AG09319 (cell line): Measurements from ENCODE around the gene NECAB2.

Experiments
- DNase-seq: peaks from one replicate; pipeline ENCODE4 v3.0.0-alpha.2; 2010; ENCODE audit warnings: low read depth; ENCODE audit errors: extremely low read depth
- TF ChIP-seq, protein P1 (sequence below): IDR thresholded peaks from 2 replicates; pipeline ENCODE4 v1.5.1; 2011; ENCODE audit warnings: low read depth, mild to moderate bottlenecking, inconsistent platforms, low read length, moderate library complexity

The NECAB2 gene

DNA sequence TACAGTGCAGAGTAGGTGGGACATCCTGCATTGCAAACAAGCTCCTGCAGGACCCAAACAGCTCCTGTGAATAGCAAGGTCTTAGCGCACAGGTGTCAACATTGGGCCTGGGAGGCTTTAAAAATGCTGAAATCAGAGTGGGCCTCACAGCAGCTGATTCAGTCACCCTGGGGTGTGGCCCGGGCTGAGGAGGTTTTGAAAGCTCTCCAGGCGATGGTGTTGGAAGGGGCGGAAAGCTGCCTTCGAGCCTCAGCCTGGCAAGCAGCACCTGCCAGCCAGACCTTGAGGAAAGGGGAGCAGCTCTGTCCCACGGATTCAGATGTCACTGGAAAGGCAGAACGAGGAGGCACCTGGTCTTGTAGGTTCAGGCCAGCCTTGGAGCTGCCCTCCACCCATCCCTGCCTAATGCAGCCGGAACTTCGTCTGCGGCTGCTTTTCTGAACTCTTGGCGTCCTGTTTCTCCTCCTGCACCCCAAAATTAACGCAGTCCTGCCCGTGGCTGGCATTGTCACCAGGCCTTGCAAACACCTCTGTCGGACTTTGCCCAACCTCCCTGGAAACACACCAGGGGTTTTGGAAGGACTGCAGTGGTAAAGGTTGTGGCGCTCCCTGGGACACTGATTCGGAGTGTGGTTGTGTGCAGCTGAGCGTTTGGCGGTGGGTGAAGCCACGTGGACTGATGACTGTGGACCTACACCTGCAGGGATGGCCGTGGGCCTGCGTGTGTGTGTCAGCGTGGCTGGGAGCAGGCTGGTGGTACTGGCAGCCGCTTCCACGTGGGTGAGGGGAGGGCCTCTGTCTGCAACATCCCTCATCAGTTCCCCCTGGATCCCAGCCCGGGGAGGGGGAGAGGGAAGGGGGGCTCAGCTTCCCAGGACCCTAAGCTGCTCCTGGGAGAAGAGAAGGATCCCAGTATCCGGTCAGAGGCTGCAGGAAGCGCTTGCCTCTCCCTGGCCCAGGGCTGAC lies 3.4 kb downstream of the NECAB2 start:
- no peak for DNase-seq
- TF ChIP-seq, protein P1, sequence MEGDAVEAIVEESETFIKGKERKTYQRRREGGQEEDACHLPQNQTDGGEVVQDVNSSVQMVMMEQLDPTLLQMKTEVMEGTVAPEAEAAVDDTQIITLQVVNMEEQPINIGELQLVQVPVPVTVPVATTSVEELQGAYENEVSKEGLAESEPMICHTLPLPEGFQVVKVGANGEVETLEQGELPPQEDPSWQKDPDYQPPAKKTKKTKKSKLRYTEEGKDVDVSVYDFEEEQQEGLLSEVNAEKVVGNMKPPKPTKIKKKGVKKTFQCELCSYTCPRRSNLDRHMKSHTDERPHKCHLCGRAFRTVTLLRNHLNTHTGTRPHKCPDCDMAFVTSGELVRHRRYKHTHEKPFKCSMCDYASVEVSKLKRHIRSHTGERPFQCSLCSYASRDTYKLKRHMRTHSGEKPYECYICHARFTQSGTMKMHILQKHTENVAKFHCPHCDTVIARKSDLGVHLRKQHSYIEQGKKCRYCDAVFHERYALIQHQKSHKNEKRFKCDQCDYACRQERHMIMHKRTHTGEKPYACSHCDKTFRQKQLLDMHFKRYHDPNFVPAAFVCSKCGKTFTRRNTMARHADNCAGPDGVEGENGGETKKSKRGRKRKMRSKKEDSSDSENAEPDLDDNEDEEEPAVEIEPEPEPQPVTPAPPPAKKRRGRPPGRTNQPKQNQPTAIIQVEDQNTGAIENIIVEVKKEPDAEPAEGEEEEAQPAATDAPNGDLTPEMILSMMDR = no peak

DNA sequence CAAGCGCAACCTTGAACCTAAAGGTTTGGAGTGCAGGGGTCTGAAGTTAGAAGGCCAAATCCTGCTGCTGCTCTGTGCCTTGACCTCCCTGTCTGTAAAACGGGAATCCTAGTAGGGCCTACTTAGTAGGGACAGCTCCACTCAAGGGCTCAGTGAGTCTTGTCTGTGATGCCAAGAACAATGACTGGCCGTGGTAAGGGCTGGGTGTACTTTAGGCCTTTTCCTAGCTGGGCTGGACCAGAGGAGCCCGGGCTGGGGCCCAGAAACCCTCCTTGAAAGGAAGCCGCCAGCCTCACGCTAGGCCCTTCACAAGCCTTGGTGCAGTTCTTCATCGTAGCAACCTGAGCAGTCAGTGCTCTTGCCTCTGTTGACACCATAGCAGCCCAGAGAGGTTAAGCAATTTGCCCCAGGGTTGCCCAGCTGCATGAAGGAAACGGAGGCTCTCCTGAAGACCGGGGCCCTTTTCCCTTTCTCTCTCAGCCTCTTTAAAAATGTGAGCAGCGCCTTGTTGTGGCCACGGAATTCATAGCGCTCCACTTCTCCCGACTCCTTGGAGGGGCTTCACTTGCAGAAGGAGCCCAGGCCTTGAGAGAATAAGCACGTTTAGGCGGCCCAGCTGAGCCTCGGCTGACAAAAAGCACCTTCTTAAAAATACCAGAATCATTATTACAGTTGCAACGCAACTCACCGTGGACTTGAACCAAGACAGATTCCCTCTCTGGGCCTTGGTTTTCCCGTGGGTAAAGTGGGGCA lies 4.4 kb downstream of the NECAB2 start:
- no peak for DNase-seq
- TF ChIP-seq, protein P1 = no peak

DNA sequence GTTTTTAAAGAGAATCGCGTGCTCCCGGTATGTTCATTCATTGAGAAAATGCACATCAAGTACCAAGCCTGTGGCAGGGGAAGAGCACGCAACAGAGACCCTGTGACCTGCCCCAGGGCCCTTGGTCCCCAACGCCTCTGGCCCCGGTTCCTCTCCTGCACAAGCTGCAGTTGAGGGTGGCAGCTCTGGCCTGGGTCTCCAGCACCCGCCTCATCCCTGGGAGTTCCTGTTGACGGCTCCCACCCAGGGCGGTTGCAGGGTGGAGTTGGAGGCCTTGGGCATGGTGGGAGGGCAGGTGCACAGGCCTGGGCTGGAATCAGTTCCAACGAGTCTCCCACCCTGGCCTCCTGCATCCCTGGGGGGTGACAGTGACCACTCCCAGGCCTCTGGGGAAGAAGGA lies 5.0 kb downstream of the NECAB2 start:
- no peak for DNase-seq
- TF ChIP-seq, protein P1 = no peak

DNA sequence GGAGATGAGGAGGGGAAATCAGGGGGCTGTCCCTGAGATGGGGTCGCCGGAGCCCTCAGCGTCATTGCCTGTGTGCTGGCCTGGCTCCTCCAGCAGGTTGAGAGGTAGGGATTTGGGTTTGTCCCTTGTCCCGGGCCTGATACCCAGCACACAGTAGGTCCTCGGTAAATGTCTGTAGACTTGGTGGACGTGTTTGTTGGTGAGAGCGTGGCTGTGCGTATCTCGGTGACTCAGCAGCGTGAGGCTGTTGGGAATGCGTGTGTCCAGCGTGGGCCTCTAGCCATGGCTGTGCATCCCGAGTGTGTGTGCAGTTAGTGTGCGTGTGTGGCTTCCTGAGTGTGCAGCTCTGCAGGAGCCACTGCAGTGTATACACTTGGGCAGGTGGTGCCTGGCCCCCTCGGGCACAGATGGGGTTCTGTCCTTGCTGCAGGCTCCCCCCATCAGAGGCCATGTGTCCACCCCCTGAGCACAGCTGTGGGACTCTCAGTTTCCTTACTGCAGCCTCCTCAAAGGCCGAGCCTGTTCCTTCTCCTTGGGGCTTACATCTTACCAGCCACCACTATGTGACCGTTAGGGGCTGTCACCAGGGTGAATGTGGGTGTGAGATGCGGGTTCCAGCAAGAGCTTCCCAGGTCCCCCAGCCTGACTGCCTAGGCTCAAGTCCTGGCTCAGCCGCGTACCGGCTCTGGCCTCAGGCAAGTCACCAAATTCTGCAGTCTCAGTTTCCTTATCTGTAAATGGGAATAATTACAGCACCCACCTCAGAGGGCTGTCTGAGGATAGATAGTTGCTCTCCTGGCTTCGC lies 5.7 kb downstream of the NECAB2 start:
- no peak for DNase-seq
- TF ChIP-seq, protein P1 = no peak

DNA sequence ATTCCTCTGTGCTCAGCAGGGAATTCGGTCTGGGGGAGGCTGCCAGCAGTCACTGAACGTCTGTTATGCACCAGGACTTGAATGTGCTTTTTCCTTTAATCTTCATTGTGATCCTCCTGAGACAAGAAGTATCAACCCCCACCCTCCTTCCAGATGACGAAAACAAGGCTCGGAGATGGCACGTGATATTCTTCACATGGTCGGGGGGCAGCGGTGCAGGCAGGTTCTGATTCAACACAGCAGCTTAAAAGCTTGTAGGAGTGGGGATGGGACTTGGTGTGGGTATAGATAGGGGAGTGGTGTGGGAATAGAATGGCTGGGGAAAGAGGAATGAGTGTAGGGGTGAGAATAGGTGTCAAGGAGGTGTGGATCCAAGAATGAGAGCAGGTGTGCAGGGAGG lies 6.4 kb downstream of the NECAB2 start:
- DNase-seq = no peak
- TF ChIP-seq, protein P1 = no peak

DNA sequence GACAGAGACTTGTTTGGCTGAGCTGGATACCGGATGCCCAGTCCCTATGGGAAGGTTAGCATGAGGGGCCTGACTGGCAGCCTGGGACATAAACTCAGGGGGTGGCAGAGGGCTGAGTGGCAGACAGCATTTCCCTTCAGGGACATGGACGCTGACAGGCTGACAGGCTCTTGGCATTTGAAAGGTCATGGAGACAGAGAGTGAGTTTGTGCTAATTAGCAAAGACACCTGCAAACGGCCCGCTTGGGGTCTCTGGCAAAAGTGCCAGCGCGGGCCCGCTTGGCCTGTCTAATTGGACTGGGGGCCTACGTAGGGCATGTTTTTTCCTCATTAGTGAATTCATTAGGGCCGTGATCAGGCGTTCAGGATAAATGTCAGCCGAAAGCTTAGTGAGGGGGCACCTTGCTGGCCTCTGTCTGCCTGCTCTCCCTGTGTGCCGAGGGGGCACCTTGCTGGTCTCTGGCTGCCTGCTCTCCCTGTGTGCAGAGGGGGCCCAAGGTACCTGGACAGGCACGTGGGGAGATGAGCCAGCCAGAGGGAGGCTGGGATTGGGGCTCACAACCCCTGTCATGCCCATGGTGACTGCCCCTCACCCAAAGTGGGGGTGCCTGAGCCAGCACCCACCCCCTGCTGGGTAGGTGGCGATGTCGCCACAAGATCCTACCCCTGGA lies 7.7 kb downstream of the NECAB2 start:
- no peak for DNase-seq
- TF ChIP-seq, protein P1 = no peak
